Transverse colon (tissue), 3 donors: ENCODE measurements around the gene ZFAND2B.

Experiments used
- EP300 ChIP-seq: sonication (generic); formaldehyde crosslinking; IDR thresholded peaks from one replicate; pipeline ENCODE4 v1.6.1; 2017; ENCODE audit warnings: antibody characterized with exemption, low read depth
- POLR2A ChIP-seq: fragments of 450-650 bp; IDR thresholded peaks from one replicate; pipeline ENCODE4 v1.6.1; 2016; ENCODE audit warnings: antibody characterized with exemption, mild to moderate bottlenecking, moderate library complexity
- TF ChIP-seq, protein P1 (sequence below), 5 experiments: fragments of 200-600 bp in 3 of 5; fragments of 450-650 bp in 2 of 5; sonication (generic) in 3 of 5; IDR thresholded peaks; 1 replicate in 2 of 5; 2 replicates in 3 of 5; pipeline ENCODE4 v1.5.1; 2016 to 2017; ENCODE audit warnings: antibody characterized with exemption in 5 of 5, inconsistent platforms in 3 of 5, mild to moderate bottlenecking in 2 of 5, moderate library complexity in 1 of 5

- no peak for TF ChIP-seq EP300
- no peak for TF ChIP-seq POLR2A
- TF ChIP-seq, protein P1, sequence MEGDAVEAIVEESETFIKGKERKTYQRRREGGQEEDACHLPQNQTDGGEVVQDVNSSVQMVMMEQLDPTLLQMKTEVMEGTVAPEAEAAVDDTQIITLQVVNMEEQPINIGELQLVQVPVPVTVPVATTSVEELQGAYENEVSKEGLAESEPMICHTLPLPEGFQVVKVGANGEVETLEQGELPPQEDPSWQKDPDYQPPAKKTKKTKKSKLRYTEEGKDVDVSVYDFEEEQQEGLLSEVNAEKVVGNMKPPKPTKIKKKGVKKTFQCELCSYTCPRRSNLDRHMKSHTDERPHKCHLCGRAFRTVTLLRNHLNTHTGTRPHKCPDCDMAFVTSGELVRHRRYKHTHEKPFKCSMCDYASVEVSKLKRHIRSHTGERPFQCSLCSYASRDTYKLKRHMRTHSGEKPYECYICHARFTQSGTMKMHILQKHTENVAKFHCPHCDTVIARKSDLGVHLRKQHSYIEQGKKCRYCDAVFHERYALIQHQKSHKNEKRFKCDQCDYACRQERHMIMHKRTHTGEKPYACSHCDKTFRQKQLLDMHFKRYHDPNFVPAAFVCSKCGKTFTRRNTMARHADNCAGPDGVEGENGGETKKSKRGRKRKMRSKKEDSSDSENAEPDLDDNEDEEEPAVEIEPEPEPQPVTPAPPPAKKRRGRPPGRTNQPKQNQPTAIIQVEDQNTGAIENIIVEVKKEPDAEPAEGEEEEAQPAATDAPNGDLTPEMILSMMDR (IDR thresholded peaks at IDR 0.05), result no peak
Measured at GRCh38 chr2:219250049-219250781, 43.6 kb downstream of the ZFAND2B start.
